Fibroblast of the conjunctiva (primary cell): ENCODE measurements around the gene KIF21B.
"Not testable (repeated sequence)": the region's sequence is repeated elsewhere in the genome, so short reads cannot be mapped to it uniquely, and the experiment has no call there.

Source experiments
- DNase-seq: peaks from one replicate; pipeline ENCODE4 v3.0.0-alpha.2; 2010; ENCODE audit warnings: low read depth

Gene KIF21B

GRCh38 chr1:200971428-200971903 is 52.0 kb downstream of the KIF21B start:
- no peak for DNase-seq

DNA sequence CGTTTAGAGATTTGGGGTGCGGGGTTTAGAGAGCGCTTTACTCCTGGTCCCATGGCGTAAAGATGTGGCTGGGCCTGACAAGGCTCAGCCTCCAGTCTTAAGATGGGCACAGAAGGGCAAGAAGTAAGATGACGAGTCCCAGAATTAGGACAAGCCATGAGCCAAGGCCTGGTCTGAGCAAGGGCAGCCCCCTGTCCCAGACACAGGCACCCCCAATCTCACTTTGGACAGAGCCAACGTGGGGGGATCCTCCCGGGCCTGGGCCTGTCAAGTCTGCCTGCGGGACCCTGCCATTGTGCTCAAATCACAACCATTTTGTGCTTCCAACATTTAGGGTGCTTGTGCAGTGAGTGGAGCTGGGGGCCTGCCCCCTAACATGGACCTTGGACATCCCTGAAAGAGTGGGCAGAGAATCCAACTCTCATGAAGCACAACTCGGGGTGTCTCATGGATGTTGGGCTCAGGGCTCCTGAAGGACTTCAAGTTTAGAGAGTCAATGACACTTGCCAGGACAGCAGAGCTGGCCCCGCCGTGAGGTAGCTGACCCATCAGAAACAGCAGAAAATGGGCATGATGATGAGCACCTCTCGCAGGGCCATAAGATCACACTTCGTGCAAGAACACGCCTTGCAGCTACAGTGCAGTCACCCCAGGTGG is 52.6 kb downstream of the KIF21B start:
- DNase-seq: no peak

DNA sequence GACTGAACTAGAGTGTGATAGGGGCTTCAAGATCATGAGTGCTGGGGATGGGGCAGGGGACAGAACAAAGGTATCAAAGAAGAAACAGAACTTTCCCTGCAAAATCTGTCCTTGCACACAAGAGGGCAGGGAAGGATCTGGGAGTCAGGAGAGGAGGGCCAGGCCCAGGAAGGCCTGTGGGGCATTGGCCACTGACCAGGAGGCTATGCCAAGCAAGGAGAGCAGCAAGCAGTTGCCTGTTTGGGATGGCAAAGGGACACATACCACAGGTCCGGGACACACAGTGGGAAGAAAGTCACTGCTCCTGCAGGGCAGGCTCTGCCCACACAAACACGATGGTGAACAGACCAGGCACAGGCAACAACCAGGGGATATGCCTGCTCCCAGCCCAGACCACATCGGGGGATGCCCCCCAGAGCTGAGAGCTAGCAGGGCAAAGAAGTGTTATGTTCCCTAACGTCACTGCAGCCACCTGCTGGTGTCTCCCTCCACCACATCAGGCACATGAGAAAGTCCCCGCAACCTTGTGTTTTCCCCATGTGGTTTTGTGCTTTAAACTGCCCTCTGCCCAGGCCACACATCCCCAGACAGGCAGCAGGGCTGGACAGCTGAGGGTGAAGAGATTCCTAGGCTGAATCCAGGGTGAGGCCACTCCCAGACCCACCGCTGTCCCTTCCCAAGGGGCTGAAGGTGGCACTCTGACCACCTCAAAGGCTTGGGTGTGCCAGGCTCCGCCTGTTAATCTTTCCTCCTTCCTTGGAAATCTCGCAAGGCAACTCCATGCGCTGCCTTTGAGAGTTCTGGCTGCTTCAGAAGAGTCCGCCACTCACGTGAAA is 53.6 kb downstream of the KIF21B start:
- no peak for DNase-seq

GRCh38 chr1:200968469-200969410 is 54.8 kb downstream of the KIF21B start:
- no peak for DNase-seq

- DNase-seq: no peak
Measured at GRCh38 chr1:200967693-200968468, 55.6 kb downstream of the KIF21B start.

DNA sequence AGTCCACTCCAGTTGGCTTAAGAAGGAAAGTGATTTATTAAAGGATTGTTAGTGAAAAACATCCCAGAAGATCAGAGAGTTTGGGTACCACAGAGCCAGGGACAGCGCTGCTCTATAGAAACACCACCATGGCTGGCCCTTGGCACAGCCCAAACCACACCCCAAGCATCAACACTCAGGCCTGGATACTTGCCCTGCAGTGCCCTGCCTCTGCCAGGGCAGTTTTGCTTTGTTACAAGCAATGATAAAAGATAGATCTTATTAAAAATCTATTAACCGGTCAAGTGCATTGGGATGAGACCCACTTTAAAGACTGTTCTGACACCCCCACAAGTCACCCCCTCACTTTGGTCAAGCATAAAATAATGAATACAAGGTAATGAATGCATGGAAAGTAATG is 56.6 kb downstream of the KIF21B start:
- no peak for DNase-seq

DNA sequence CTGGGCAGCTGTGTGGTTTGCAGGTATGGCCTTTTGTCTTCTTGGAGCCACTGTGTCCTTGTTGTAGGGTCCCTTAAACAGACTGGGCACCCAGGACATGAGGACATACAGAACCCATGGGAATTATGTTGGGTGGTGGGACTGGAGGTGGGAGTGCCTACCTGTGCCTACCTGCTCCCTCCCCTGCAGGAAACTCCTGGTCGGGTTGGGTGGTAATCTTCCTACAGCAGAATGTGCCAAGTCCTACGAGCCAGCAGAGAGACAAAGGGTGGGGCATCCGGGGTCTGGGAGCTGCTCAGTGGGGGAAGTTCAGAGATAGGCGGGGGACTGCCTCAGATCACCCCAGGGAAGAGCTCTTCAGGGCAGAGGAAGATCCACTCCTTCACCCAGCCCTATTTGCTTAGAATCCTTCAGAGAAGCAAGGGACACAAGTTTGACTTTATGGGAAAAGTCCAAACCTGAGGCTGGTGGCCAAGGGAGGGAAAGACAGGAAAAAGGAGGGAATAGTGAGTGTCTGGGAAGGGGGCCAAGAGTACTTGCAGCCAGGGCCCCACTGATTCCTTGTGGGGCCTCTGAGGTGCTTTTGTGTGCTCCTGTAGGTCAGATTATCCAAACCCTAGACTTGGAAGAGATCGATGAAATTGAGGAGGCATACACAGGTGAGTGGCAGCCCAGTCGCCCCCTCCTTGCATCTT is 58.3 kb downstream of the KIF21B start:
- no peak for DNase-seq

GRCh38 chr1:200963888-200964287 is 59.6 kb downstream of the KIF21B start:
- DNase-seq: not testable (repeated sequence)

- no peak for DNase-seq
Measured at GRCh38 chr1:200963076-200963475, 60.4 kb downstream of the KIF21B start.

DNA sequence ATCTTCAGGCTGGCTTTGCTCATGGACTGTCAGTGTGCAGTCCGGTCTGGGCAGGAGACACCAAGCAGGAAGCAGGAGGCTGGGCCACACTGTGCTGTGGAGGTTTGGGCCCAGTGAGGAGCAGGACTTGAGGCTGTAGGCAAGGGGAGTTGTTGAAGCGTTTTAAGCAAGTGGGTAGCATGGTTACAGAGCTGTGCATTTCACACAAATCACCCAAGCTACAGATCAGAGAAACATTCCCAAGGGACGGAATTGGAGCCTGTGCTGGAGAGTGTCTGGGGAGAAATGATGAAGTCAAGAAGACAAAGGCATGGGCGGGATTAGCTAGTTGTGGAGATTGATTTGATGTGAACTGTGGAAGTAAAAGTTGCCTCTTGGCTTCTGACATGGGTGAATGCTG is 60.9 kb downstream of the KIF21B start:
- no peak for DNase-seq

DNA sequence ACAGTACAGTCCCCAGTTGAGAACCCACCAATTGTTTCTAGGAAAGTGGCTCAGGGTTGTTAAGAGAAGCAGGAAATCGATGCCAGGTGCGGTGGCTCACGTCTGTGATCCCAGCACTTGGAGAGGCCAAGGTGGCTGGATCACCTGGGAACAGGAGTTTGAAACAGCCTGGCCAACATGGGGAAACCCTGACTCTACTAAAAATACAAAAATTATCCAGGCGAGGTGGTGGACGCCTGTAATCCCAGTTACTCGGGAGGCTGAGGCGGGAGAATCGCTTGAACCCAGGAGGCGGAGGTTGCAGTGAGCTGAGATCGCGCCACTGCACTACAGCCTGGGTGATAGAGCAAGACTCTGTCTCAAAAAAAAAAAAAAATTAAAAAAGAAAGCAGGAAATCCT is 61.4 kb downstream of the KIF21B start:
- DNase-seq: not testable (repeated sequence)

DNA sequence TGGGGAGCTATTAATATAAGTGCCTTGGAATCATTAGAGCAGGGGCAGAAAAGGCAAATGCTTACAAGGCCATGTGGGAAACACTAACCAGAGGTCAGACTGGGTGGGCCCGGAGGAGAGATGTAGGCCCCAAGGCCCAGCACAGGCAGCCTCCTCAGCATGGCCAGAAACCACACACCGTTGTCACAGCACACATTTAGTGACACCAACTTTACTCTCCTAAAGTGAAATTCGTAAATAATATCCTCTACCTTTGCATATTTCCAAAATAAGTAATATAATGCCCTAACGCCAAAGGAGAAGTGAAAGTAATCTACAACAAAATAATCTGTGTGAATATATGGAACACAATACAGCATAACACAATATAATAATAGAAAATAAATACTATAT is 62.6 kb downstream of the KIF21B start:
- no peak for DNase-seq

DNA sequence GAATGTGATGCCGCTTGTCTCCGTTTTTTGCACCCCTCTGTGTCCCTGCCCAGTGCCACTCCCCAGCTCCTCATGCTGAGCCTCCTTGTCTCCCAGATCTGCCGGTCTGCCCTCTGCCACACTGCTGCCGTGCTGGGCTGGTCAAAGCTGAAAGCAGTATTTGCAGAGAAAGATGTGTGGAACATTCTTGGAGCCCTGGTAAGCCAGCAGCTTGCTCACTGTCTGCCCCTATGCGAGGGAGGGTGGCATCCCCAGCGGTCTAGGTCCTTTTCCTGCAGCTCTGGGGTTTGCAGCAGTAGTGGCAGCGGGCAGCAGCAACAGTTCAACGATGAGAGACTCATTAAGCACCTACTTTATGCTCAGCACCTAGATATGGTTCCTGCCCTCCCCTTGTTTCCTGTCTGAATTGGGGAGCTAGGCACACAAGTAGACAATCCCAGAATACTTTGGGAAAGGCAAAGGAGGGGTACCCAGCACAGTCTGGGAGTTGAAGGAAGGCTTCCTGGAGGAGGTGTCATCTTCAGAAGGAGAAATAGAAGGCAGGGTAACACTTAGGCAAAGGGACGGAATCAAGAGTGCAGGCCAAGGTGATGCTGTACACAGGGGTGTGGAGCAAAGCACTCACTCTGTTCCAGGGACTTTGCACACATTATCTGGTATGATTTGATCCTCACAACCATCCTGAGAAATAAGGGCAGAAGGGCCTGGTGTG is 63.1 kb downstream of the KIF21B start:
- no peak for DNase-seq

GRCh38 chr1:200959411-200959921 is 64.0 kb downstream of the KIF21B start:
- no peak for DNase-seq

GRCh38 chr1:200958597-200958996 is 64.9 kb downstream of the KIF21B start:
- DNase-seq: no peak

DNA sequence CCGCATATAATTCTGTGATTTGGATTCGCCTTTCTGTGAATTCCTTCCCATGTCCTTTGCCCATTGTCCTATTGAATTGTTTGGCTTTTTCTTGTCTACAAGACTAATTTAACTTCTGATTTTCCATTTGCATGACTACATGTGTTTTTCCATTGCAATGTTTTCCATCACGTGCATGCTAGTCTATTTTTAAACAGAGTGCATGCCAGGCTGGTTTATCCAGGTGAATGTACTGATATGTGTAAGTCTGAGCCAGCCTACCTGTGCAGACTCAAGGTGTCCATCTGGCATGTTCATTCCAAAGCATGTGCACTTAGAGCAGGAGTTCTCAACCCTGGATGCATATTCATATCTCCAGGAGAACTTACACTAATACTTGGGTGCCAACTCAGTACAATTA is 69.1 kb downstream of the KIF21B start:
- no peak for DNase-seq

- no peak for DNase-seq
Measured at GRCh38 chr1:200951016-200951415, 72.5 kb downstream of the KIF21B start.

DNA sequence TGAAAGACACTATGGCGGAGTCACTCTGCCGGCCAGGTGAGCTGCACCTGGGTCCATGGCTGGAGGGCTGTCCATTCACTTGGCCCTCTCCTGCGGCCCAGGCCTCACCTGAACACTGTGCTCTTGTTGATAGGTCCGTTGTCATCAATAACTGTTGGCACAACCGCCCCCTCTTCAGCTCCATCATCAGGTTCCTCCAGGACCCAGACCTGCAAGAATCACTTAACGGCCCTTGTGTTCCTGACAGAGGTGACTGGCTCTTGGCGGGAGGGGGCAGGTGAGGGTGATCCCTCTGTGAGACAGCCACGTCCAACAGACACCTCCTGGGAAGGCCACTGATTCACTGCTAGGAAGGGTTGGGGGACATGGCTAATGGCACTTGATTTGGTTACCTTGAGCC is 73.9 kb downstream of the KIF21B start:
- no peak for DNase-seq

GRCh38 chr1:200947059-200947566 is 76.4 kb downstream of the KIF21B start:
- DNase-seq: no peak

DNA sequence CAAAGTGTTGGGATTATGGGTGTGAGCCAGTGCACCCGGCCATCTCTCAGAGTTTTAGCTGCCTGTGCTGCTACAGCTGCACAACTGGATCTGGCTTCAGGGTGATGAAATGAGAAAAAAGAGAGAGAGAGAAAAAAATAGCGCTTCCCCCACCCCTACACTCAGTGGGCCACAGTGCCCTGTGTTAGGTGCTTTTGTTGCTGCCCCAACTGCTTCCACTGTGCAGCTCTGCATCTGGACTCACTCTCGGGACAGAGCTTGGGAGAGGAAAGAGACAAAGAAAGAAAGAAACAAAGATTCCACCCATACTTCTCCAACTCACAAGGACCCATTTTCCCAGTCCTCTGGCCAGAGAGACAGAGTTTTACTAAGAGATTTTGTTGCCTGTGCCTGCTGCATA is 78.4 kb downstream of the KIF21B start:
- no peak for DNase-seq
